ENCODE results near the gene KLF16.

KLF16 gene

DNA sequence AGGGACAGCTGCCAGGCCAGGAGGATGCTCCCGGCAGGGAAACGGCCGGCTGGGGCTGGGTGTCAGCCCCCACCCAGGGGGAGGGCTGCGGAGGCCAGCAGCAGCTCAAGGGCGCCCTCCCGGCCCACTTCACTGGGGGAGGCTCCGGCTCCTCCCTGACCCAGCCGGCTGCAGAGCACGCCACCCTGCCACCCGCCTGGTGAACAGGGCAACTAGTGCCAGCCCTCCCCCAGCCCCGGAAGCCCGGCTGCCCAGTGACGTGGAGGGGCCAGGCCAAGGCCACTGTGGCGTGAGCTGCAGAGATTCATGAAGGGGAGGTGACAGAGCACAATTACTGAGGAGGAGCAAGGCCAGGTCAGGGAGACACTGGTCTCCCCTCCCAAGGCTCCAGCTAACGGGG, 29.8 kb downstream of the KLF16 start:
- no peak overlapping the region for H3K4me3 ChIP-seq (replicated peaks; ENCODE audit: low read depth, low read length)
- TF ChIP-seq, protein P1, sequence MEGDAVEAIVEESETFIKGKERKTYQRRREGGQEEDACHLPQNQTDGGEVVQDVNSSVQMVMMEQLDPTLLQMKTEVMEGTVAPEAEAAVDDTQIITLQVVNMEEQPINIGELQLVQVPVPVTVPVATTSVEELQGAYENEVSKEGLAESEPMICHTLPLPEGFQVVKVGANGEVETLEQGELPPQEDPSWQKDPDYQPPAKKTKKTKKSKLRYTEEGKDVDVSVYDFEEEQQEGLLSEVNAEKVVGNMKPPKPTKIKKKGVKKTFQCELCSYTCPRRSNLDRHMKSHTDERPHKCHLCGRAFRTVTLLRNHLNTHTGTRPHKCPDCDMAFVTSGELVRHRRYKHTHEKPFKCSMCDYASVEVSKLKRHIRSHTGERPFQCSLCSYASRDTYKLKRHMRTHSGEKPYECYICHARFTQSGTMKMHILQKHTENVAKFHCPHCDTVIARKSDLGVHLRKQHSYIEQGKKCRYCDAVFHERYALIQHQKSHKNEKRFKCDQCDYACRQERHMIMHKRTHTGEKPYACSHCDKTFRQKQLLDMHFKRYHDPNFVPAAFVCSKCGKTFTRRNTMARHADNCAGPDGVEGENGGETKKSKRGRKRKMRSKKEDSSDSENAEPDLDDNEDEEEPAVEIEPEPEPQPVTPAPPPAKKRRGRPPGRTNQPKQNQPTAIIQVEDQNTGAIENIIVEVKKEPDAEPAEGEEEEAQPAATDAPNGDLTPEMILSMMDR (IDR thresholded peaks at IDR 0.05; ENCODE audit: low read length, missing control alignments), result no peak
- no peak for DNase-seq (ENCODE audit: low read depth)

DNA sequence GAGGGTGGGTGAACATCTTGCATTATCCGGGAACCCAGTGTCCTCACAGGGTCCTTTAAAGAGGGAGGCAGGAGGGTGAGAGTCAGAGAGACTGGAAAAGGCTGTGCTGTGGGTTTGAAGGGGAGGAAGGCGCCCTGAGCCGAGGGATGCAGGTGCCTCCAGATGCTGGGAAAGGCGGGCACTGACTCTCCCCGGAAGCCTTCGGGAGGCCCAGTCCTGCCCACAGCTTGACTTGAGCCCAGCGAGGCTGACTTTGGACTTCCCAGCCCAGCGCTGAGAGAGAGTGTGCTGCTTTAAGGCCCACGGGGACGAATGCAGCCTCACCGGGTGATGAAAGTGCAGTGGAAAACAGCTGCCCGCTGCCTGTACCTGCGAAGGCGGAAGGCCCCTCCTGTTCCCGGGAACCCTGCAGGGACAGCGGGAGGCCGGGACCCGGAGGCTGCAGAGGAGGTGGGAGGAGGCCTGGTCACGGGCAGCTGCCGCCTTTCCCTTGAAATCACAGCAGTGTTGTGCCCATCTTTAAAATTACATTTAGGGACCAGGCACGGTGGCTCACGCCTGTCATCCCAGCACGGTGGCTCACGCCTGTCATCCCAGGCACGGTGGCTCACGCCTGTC, 31.2 kb downstream of the KLF16 start:
- DNase-seq (ENCODE audit: low read depth), result no peak
- TF ChIP-seq, protein P1 (IDR thresholded peaks at IDR 0.05; ENCODE audit: low read length, missing control alignments), result no peak
- H3K4me3 ChIP-seq (replicated peaks; ENCODE audit: low read depth, low read length), result no peak overlapping the region

DNA sequence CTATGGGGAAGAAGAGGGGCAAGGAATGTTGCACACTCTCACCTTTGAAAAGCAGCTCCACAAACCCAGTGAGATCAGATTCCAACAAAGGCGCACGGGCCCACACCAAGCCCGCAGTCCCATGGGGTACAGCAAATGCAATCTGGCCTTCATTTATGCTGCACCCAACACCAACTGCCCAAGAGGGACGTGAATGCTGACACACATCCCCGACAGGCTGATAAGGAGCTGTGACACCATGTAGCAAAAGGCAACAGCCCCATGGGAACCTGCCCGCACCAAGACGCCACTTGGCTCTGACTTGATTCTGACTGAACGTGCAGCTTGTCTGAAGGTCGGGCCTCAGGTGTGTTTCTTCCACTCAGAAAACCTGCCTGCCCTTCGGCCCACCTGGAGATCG, 32.4 kb downstream of the KLF16 start:
- no peak overlapping the region for H3K4me3 ChIP-seq (replicated peaks; ENCODE audit: low read depth, low read length)
- TF ChIP-seq, protein P1 (IDR thresholded peaks at IDR 0.05; ENCODE audit: low read length, missing control alignments), result no peak
- no peak for DNase-seq (ENCODE audit: low read depth)

DNA sequence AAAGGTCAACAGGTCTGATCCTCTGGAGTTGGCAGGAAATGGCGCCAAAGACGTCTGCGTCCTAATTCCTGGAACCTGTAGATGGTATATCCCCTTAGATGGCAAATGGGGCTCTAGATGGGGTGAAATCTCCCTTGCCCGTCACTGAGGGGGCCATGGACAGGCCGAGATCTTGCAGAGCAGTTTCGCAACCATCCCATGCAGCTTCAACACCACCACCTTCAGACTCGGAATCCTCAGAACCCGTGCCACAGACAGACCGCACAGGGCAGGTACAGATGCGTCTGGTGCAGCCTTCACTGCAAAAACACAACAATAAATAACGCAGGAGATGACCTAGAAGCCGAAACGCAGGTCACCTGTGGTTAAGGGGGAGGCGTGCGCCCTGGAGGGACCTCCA, 32.8 kb downstream of the KLF16 start:
- TF ChIP-seq, protein P1 (IDR thresholded peaks at IDR 0.05; ENCODE audit: low read length, missing control alignments), result no peak
- no peak overlapping the region for H3K4me3 ChIP-seq (replicated peaks; ENCODE audit: low read depth, low read length)

DNA sequence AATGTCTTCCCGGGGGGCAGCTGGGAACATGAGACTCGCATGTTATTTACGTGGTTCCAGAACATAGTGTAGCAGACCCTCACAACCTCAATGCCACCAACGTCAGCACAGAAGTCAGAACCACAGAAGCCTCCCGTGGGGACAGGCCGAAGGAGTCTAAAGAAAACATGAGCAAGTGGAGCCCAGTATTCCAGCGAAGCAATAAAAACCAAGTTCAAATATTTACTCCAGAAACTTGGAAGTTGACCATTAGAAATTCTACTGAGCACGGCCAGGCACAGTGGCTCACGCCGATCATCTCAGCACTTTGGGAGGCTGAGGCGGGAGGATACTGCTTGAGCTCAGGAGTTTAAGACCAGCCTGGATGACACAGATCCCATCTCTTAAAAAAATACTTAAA, 33.4 kb downstream of the KLF16 start:
- H3K4me3 ChIP-seq (replicated peaks; ENCODE audit: low read depth, low read length), result no peak overlapping the region
- TF ChIP-seq, protein P1 (IDR thresholded peaks at IDR 0.05; ENCODE audit: low read length, missing control alignments), result no peak
- no peak for DNase-seq (ENCODE audit: low read depth)

More for the DNA sequence above, 32.8 kb downstream of the KLF16 start:
- no peak for DNase-seq (ENCODE audit: low read depth)

DNA sequence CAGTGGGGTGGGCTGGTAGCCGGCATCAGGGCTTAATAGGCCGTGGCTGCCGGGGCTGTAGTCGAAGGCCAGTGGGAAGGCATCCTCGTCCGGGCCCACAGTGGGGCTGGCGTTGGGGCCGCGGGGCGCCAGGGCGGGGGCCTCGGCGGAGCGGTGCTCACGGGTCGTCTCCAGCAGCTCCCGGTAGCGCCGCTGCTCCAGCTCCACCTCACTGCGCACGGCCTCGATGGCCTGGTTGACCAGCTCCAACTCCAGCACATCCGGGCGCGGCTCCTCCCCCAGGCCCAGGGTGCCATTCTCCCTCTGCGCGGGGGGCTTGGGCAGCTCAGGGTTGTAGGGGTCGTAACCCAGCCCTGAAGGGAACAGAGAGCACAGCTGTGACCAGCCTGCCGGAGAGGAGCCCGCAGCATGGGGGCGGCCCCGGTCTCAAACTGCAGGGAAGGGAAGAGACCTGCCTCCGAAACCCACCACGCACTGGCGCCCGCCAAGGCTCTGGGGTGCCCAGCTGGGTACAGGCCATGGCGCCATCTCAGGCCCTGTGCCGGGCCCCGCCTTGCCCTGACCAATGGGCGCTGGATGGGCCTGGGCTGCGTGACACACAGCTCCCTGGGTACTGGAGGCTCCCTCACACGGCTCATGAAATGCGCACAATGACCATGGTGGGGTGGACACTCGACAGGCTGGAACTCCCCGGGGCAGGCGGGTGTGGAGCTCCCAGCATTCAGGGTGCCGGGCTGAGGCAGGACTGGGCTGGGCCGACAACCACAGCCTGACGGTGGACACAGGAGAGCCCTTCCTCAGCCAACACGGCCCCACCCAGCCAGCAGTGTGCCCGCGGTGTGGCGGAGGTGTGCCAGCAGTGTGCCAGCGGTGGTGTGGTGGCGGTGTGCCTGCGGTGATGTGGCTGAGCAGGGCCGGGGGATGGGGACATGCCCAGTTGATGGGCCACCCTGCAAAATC, 34.8 kb downstream of the KLF16 start:
- TF ChIP-seq, protein P1 (IDR thresholded peaks at IDR 0.05; ENCODE audit: low read length, missing control alignments), result no peak
- DNase-seq (ENCODE audit: low read depth), result no peak
- no peak overlapping the region for H3K4me3 ChIP-seq (replicated peaks; ENCODE audit: low read depth, low read length)

Data from fibroblast of pulmonary artery (primary cell).